Uterus (tissue), 4 donors: ENCODE data around the gene METTL17. TPM values are rescaled to one million over a fixed set of nuclear protein-coding genes. Genes with fewer than 3 reads are reported as not detected.

Source experiments
- DNase-seq, 2 donors: peaks; one replicate each; pipeline ENCODE4 v3.0.0-alpha.2; 2019 to 2020
- H3K27ac ChIP-seq, 2 donors: fragments of 200-600 bp; sonication (generic); 1 replicate in 1 of 2; 2 replicates in 1 of 2; pipeline ENCODE4 v1.5.1; 2016 to 2018
- H3K27me3 ChIP-seq, 2 donors: fragments of 200-600 bp; sonication (generic); one replicate each; pipeline ENCODE4 v1.5.1; 2018 to 2019; ENCODE audit warnings: control low read depth in 1 of 2
- H3K36me3 ChIP-seq, 2 donors: fragments of 200-600 bp; sonication (generic); one replicate each; pipeline ENCODE4 v1.5.1; 2019; ENCODE audit warnings: control low read depth in 1 of 2
- H3K4me1 ChIP-seq, 2 donors: fragments of 200-600 bp; sonication (generic); one replicate each; pipeline ENCODE4 v1.5.1; 2018 to 2019; ENCODE audit warnings: control low read depth in 1 of 2
- H3K4me3 ChIP-seq, 2 donors: fragments of 200-600 bp; sonication (generic); 1 replicate in 1 of 2; 2 replicates in 1 of 2; pipeline ENCODE4 v1.5.1; 2018 to 2019; ENCODE audit warnings: mild to moderate bottlenecking in 1 of 2
- H3K9me3 ChIP-seq, 2 donors: fragments of 200-600 bp; sonication (generic); one replicate each; pipeline ENCODE4 v1.5.1; 2019; ENCODE audit warnings: control low read depth in 1 of 2
- CTCF ChIP-seq, 4 experiments: fragments of 200-600 bp in 2 of 4; fragments of 450-650 bp in 2 of 4; sonication (generic) in 2 of 4; IDR thresholded peaks; one replicate each; pipeline ENCODE4 v1.5.1; 2016 to 2019; ENCODE audit warnings: antibody characterized with exemption in 4 of 4, mild to moderate bottlenecking in 2 of 4, moderate library complexity in 1 of 4
- POLR2A ChIP-seq, 2 donors: fragments of 450-650 bp; IDR thresholded peaks; one replicate each; pipeline ENCODE4 v1.6.1; 2016; ENCODE audit warnings: antibody characterized with exemption in 2 of 2, mild to moderate bottlenecking in 1 of 2, moderate library complexity in 1 of 2
- intact Hi-C: fragments of 100-400 bp; cut with DNase I; formaldehyde crosslinking; loops from one replicate; pipeline ENCODE4 v1.15.1; 2023; ENCODE audit warnings: low total_unique reads
- microRNA-seq: library from miRNA; unstranded; fragments of <30 nt; microRNA quantifications from one replicate; pipeline ENCODE4, GENCODE V29; 2016; ENCODE audit warnings: borderline microRNAs expressed, borderline replicate concordance
- small RNA-seq: library from RNA; depleted of rRNA; stranded (forward); fragments of <200 nt; gene quantifications from one replicate; pipeline ENCODE3, GENCODE V24; 2016
- total RNA-seq, 4 donors: library from RNA; depleted of rRNA in 3 of 4; stranded (reverse); fragments of >200 nt in 3 of 4; gene quantifications; one replicate each; pipeline versions ENCODE4 v1.1.0 to v1.2.4, GENCODE V29; 2014 to 2023
- donor health status: DM: yes; HTN: yes; CAD: no.

The METTL17 gene
- total RNA-seq, 4 donors from 2014 or later: 46.6 to 73.5 (median 65.9) TPM

- TF ChIP-seq POLR2A (IDR thresholded peaks at IDR 0.05) (no peak), CTCF (IDR thresholded peaks at IDR 0.05) (no peak)
- no peaks in the 10 kb centered on the region for H3K4me1 ChIP-seq
- H3K9me3 ChIP-seq: no peaks in the 10 kb centered on the region
- H3K27me3 ChIP-seq: no peaks in the 10 kb centered on the region
- DNase-seq: no peak
- intact Hi-C loops: loop anchor here (2.0 kb wide), 1 partner anchor 31 kb away; no protein-coding TSS in a partner anchor
- H3K36me3 ChIP-seq: no peaks in the 10 kb centered on the region
- H3K4me3 ChIP-seq: no peak overlapping the region
- H3K27ac ChIP-seq: no peak overlapping the region
These were observed 54.3 kb downstream of the METTL17 start for GRCh38 chr14:21043974-21044618.

Small RNA genes within 50 kb of the gene (microRNA-seq; reads per million reads assigned to microRNA genes)
- gene MIR6717: not detected

Small RNA genes within 50 kb of the gene (small RNA-seq; reads per million reads assigned to genes)
- not detected for gene RN7SL189P

Other genes starting within 250 kb of the METTL17 start
- not detected for gene EDDM3A, start 244.1 kb upstream of the METTL17 start, total RNA-seq
- gene EDDM3B, start 221.6 kb upstream of the METTL17 start, total RNA-seq: not detected
- gene RNASE6, start 208.7 kb upstream of the METTL17 start, total RNA-seq: 1 to 10 TPM in 3 of 4 donors, under 1 TPM in 1; 0.77 to 4.2 (median 3.7) TPM
- 100 to 1,000 TPM; 107 to 299 (median 167) TPM for gene RNASE1, start 187.1 kb upstream of the METTL17 start, total RNA-seq
- gene RNASE3, start 98.6 kb upstream of the METTL17 start, total RNA-seq: not detected
- 1 to 10 TPM in 2 of 4 donors, under 1 TPM in 1, not detected in 1; 0.51 to 1.8 (median 1.0) TPM for gene RNASE2, start 34.5 kb upstream of the METTL17 start, total RNA-seq
- under 1 TPM in 2 of 4 donors, not detected in 2; 0.52 to 0.97 TPM for gene SLC39A2, start 9.3 kb downstream of the METTL17 start, total RNA-seq
- gene NDRG2, start 35.1 kb downstream of the METTL17 start, total RNA-seq: 100 to 1,000 TPM; 111 to 563 (median 200) TPM
- gene TPPP2, start 40.2 kb downstream of the METTL17 start, total RNA-seq: under 1 TPM in 1 of 4 donors, not detected in 3; 0.67 TPM
- not detected for gene RNASE13, start 44.8 kb downstream of the METTL17 start, total RNA-seq
- gene RNASE7, start 52.4 kb downstream of the METTL17 start, total RNA-seq: not detected
- gene RNASE8, start 67.8 kb downstream of the METTL17 start, total RNA-seq: not detected
- gene ARHGEF40, start 80.3 kb downstream of the METTL17 start, total RNA-seq: 100 to 1,000 TPM in 2 of 4 donors, 10 to 100 TPM in 2; 25.3 to 103 (median 66.9) TPM
- 10 to 100 TPM in 3 of 4 donors, 1 to 10 TPM in 1; 7.4 to 56.8 (median 15.9) TPM for gene ZNF219, start 108.7 kb downstream of the METTL17 start, total RNA-seq
- gene TMEM253, start 111.1 kb downstream of the METTL17 start, total RNA-seq: under 1 TPM in 1 of 4 donors, not detected in 3; 0.85 TPM
- not detected for gene OR5AU1, start 166.1 kb downstream of the METTL17 start, total RNA-seq